Left ventricle myocardium inferior (tissue), 1 donor: ENCODE data around the gene GPR17. TPM values are rescaled to one million over a fixed set of nuclear protein-coding genes. Genes with fewer than 3 reads are reported as not detected.

Experiments used
- DNase-seq: peaks from one replicate; pipeline ENCODE4 v3.0.0-alpha.2; 2020
- H3K27ac ChIP-seq: fragments of 200-600 bp; replicated peaks from 2 replicates; pipeline ENCODE4 v1.8.0; 2021
- H3K27me3 ChIP-seq: fragments of 200-600 bp; 2 replicates; pipeline ENCODE4 v1.8.0; 2021; ENCODE audit warnings: low read depth
- H3K36me3 ChIP-seq: fragments of 200-600 bp; 2 replicates; pipeline ENCODE4 v1.8.0; 2021
- H3K4me1 ChIP-seq: fragments of 200-600 bp; 2 replicates; pipeline ENCODE4 v1.8.0; 2021
- H3K4me3 ChIP-seq: fragments of 200-600 bp; 2 replicates; pipeline ENCODE4 v1.8.0; 2021; ENCODE audit warnings: mild to moderate bottlenecking, moderate library complexity
- H3K9me3 ChIP-seq: fragments of 200-600 bp; replicated peaks from 2 replicates; pipeline ENCODE4 v1.8.0; 2021
- CTCF ChIP-seq: fragments of 200-600 bp; IDR thresholded peaks from 2 replicates; pipeline ENCODE4 v1.8.0; 2021; ENCODE audit warnings: antibody characterized with exemption, mild to moderate bottlenecking, borderline replicate concordance
- intact Hi-C: fragments of 100-400 bp; cut with micrococcal nuclease; formaldehyde crosslinking; loops from one replicate; pipeline ENCODE4 v1.11.0; 2022
- total RNA-seq: library from RNA; stranded (reverse); fragmentation: NEBNext Ultra II Directional; extraction: Animal tissue kit (Norgen Biotek cat#: 25700); gene quantifications from one replicate; pipeline ENCODE4 v1.2.1, GENCODE V29; 2021
- donor health status: DM: no; HTN: yes; CAD: no; lungs with severe emphysema.

Gene GPR17
- total RNA-seq, 1 donor from 2014 or later = 0.16 TPM

- no peaks in the 10 kb centered on the region for H3K9me3 ChIP-seq
- peaks cover 60% of the 10 kb centered on the region for H3K36me3 ChIP-seq
- no peaks in the 10 kb centered on the region for H3K27me3 ChIP-seq
- peak overlapping the region; percentile 99 for H3K27ac ChIP-seq
- no peak for TF ChIP-seq CTCF
- DNase-seq = peak; percentile 21
- H3K4me3 ChIP-seq = peak overlapping the region; percentile 36
- intact Hi-C loops = no loop called here
- H3K4me1 ChIP-seq = peaks cover 100% of the 10 kb centered on the region
Measured at GRCh38 chr2:127656569-127657231, 10.7 kb downstream of the GPR17 start.

GRCh38 chr2:127657232-127657595, 11.3 kb downstream of the GPR17 start:
- H3K27ac ChIP-seq = peak overlapping the region; percentile 99
- intact Hi-C loops = no loop called here
- H3K4me3 ChIP-seq = peak overlapping the region; percentile 36
- no peak for TF ChIP-seq CTCF
- H3K27me3 ChIP-seq = no peaks in the 10 kb centered on the region
- peak; percentile 12 for DNase-seq
- peaks cover 100% of the 10 kb centered on the region for H3K4me1 ChIP-seq
- peaks cover 60% of the 10 kb centered on the region for H3K36me3 ChIP-seq
- H3K9me3 ChIP-seq = no peaks in the 10 kb centered on the region

GRCh38 chr2:127658146-127658545, 12.2 kb downstream of the GPR17 start:
- Histone ChIP-seq H3K27ac (peak overlapping the region; percentile 99), H3K4me1 (peaks cover 99% of the 10 kb centered on the region), H3K27me3 (no peaks in the 10 kb centered on the region), H3K36me3 (peaks cover 59% of the 10 kb centered on the region), H3K9me3 (no peaks in the 10 kb centered on the region), H3K4me3 (peak overlapping the region; percentile 48)
- intact Hi-C loops = no loop called here
- no peak for TF ChIP-seq CTCF
- no peak for DNase-seq

- H3K27me3 ChIP-seq = peaks cover 3% of the 10 kb centered on the region
- no peaks in the 10 kb centered on the region for H3K9me3 ChIP-seq
- H3K36me3 ChIP-seq = peaks cover 52% of the 10 kb centered on the region
- peak overlapping the region; percentile 99 for H3K27ac ChIP-seq
- intact Hi-C loops = no loop called here
- peak; percentile 21 for DNase-seq
- no peak for TF ChIP-seq CTCF
- H3K4me1 ChIP-seq = peaks cover 99% of the 10 kb centered on the region
- peak overlapping the region; percentile 48 for H3K4me3 ChIP-seq
Measured at GRCh38 chr2:127658641-127659407, 12.9 kb downstream of the GPR17 start.

- Histone ChIP-seq H3K4me1 (peaks cover 97% of the 10 kb centered on the region), H3K27me3 (peaks cover 7% of the 10 kb centered on the region), H3K27ac (peak overlapping the region; percentile 99), H3K9me3 (no peaks in the 10 kb centered on the region), H3K36me3 (peaks cover 44% of the 10 kb centered on the region), H3K4me3 (peak overlapping the region; percentile 48)
- DNase-seq = peak; percentile 61
- TF ChIP-seq CTCF = no peak
- intact Hi-C loops = no loop called here
Measured at GRCh38 chr2:127659408-127660290, 13.7 kb downstream of the GPR17 start.
